Stomach smooth muscle (tissue), 2 donors: Measurements from ENCODE around the gene EPN3.

Experiments
- H3K27ac ChIP-seq: one replicate; pipeline ENCODE4 v1.7.0; 2013; ENCODE audit warnings: mild to moderate bottlenecking, low read length, inconsistent platforms
- H3K27me3 ChIP-seq, 2 donors: one replicate each; pipeline ENCODE4 v1.7.0; 2013; ENCODE audit warnings: low read length in 2 of 2; ENCODE audit not compliant: insufficient read depth in 2 of 2, control insufficient read depth in 1 of 2
- H3K36me3 ChIP-seq, 2 donors: one replicate each; pipeline ENCODE4 v1.7.0; 2013; ENCODE audit warnings: low read length in 2 of 2; ENCODE audit not compliant: control insufficient read depth in 2 of 2, insufficient read depth in 2 of 2
- H3K4me1 ChIP-seq: one replicate; pipeline ENCODE4 v1.7.0; 2013; ENCODE audit warnings: low read length; ENCODE audit not compliant: control insufficient read depth, insufficient read depth
- H3K4me3 ChIP-seq, 2 donors: one replicate each; pipeline ENCODE4 v1.7.0; 2013; ENCODE audit warnings: low read length in 2 of 2
- H3K9ac ChIP-seq, 2 donors: one replicate each; pipeline ENCODE4 v1.7.0; 2013; ENCODE audit warnings: low read length in 2 of 2, mild to moderate bottlenecking in 1 of 2
- H3K9me3 ChIP-seq, 2 donors: one replicate each; pipeline ENCODE4 v1.7.0; 2013; ENCODE audit warnings: low read length in 2 of 2; ENCODE audit not compliant: control insufficient read depth in 2 of 2
- donor health status: healthy.
- donor health status: Pancreatic carcinoma.

EPN3 gene

DNA sequence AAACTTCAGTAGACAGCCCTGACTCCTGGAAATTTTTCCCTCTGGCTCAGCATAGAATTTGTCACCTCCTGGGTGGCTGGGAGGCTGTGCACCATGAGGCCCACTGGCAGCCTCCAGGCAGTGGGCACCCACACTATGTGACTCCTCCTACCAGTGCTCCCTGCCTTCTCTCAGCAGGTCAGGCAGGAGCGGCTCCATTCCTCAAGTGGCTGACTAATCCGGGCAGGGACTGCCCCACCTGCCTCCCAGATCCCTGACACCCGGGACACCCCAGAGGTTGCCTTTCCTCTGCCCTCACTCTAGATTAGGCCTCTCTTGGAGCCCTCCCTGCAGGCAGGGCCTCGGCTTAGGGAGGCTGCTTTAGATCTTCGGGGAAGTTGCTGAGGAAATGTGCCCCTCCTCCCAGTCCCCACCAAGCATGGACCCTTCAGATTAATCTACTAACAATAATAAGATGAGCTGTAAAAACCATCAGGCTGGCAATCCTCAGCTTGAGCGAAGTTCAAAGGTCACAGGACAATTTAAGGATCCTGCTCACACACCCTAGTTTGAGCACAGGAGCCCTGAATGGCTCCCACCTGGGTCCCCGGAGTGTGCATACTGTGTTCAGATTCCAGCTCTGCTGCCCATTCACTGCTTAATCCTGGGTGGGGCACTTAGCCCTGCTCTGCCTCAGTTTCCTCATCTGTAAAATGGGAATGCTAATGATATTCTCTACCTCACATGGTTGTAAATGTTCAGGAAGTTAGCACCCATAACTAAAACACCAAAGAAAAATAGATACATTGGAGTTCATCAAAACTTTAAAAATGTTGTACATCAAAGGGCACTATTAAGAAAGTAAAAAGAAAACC is 34.3 kb upstream of the EPN3 start:
- H3K9me3 ChIP-seq: no peaks in the 10 kb centered on the region
- H3K4me1 ChIP-seq: no peaks in the 10 kb centered on the region
- H3K4me3 ChIP-seq: no peak overlapping the region
- no peak overlapping the region for H3K27ac ChIP-seq
- no peak overlapping the region for H3K9ac ChIP-seq
- no peaks in the 10 kb centered on the region for H3K27me3 ChIP-seq
- no peaks in the 10 kb centered on the region for H3K36me3 ChIP-seq

DNA sequence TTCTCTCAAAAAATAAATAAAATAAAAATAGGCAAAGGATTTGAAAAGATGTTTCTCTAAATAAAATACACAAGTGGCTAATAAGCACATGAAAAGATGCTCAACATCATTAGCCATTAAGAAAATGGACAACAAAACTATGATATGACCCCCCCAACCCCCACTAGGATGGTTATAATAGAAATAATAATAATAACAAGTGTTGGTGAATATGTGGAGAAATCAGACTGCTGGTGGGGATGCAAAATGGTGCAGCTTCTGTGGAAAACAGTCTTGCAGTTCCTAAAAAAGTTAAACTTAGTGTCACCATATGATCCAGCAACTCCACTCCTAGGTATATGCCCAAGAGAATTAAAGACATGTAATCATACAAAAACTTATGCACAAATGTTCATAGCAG is 33.3 kb upstream of the EPN3 start:
- Histone ChIP-seq H3K9me3 (no peaks in the 10 kb centered on the region), H3K36me3 (no peaks in the 10 kb centered on the region), H3K27me3 (no peaks in the 10 kb centered on the region), H3K4me1 (no peaks in the 10 kb centered on the region), H3K27ac (no peak overlapping the region), H3K9ac (no peak overlapping the region), H3K4me3 (no peak overlapping the region)

DNA sequence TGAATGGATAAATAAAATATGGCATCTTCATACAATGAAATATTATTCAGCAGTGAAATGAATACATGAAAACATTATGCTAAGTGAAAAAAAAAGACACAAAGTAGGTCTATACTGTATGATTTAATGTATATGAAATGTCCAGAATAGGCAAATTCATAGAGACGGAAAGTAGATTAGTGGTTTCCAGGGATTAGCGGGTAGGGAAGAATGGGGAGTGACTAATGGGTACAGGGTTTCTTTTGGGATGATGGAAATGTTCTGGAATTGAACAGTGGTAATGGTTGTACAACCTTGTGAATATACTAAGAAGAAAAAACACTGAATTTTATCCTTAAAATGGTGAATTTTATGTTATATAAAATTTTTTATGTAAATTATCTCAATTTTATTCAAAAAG is 32.8 kb upstream of the EPN3 start:
- no peaks in the 10 kb centered on the region for H3K36me3 ChIP-seq
- H3K9me3 ChIP-seq: no peaks in the 10 kb centered on the region
- H3K9ac ChIP-seq: no peak overlapping the region
- H3K27me3 ChIP-seq: no peaks in the 10 kb centered on the region
- no peak overlapping the region for H3K4me3 ChIP-seq
- H3K27ac ChIP-seq: no peak overlapping the region
- no peaks in the 10 kb centered on the region for H3K4me1 ChIP-seq

DNA sequence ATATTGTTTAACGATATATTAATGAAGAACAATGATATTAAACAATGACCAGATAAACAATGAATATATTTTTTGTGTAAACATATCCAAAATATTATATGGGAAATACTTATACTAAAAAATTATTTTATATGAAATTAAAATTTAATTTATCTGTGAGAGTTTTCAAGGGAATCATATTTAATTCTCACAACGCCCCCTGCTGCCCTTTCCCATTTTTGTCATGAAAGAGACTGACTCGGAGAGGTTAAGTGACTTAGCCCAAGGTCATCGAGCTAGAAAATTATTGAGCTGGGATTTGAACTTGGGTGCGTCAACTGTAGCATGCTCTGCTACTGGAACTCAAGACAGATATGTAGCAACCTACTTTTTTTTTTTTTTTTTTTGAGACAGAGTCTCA is 31.5 kb upstream of the EPN3 start:
- no peak overlapping the region for H3K27ac ChIP-seq
- no peaks in the 10 kb centered on the region for H3K9me3 ChIP-seq
- H3K27me3 ChIP-seq: no peaks in the 10 kb centered on the region
- H3K36me3 ChIP-seq: no peaks in the 10 kb centered on the region
- no peak overlapping the region for H3K9ac ChIP-seq
- H3K4me3 ChIP-seq: no peak overlapping the region
- H3K4me1 ChIP-seq: no peaks in the 10 kb centered on the region

DNA sequence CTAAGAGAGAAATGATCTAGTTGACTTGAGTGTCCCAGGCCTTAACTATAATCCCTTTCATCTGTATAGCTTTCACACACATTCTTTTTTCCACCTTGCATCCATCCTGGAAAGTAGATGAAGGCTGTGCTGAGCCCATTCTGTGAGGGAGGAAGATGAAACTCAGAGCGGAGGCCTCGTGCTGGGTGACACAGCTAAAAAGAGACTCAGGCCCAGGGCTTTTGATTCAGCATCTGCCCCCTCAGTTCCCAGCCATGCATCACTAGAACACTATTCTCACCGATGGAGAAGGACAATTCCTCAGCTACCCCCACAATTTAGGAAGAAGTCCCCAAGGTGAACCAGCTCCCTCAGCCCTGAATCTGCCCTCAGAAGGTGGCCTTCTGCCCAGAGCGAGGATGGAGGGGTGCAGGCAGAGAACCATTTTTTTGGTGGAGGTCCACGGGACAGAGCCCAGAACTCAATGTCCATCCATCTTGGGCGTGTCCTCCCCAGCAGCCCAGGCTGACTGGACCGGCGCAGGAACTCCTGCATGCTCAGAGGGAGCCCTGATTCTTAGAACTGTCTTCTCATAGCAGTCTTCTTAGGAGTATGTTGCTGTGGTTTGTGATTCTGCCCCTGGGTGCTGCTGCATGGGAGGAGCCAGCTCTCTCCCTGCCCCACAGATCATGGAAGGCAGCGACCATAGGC is 30.1 kb upstream of the EPN3 start:
- no peak overlapping the region for H3K9ac ChIP-seq
- H3K9me3 ChIP-seq: no peaks in the 10 kb centered on the region
- no peaks in the 10 kb centered on the region for H3K4me1 ChIP-seq
- H3K36me3 ChIP-seq: no peaks in the 10 kb centered on the region
- no peak overlapping the region for H3K4me3 ChIP-seq
- H3K27me3 ChIP-seq: peaks cover 0 to 2% of the 10 kb centered on the region in 2 donors
- no peak overlapping the region for H3K27ac ChIP-seq

DNA sequence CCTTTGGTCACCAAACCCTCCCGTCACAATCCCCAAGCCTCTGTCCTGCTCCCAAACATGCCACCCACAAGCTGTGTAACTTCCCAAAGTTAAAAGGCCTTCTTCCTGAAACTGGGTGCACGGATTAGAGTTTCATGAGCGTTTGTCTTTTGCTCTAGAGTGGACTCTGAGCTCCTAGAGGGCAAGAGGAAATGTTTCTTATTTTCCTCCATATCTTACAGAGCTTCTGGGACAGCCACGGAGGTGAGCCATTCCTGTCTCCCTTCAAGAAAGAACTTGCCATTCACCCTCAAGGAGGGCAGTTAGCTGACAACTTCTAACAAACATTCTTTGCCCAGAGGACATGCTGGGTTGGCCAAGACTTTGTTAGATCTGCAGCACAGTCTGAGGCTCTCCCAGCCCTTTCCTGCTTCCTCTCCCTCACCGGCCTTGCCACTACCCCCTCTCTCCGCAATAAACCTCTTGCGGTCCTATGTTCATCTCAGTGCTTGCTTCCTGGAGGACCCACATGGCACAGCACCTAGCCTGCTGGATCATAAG is 26.9 kb upstream of the EPN3 start:
- no peak overlapping the region for H3K4me3 ChIP-seq
- H3K9ac ChIP-seq: no peak overlapping the region
- peaks cover 0 to 2% of the 10 kb centered on the region in 2 donors for H3K27me3 ChIP-seq
- no peak overlapping the region for H3K27ac ChIP-seq
- peaks cover 7% of the 10 kb centered on the region for H3K4me1 ChIP-seq
- no peaks in the 10 kb centered on the region for H3K9me3 ChIP-seq
- no peaks in the 10 kb centered on the region for H3K36me3 ChIP-seq

DNA sequence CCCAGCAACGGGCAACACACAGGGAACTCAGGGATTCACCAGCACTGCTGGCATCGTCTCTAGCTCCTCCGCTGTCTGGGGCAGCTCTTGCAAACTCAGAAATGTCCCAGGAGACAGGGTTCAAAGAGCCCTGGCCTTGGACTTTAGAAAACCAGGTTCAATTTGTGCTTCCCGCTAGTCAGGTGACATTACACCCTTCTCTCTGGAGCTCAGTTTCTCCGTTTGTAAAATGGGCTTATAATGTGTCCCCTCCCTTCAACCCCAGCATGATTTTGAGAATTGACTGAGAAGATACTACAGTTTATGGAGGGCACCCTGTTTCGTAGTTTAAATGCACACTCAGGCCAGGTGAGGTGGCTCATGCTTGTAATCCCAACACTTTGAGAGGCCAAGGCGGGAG is 26.2 kb upstream of the EPN3 start:
- Histone ChIP-seq H3K9me3 (no peaks in the 10 kb centered on the region), H3K4me1 (peaks cover 7% of the 10 kb centered on the region), H3K27me3 (peaks cover 0 to 2% of the 10 kb centered on the region in 2 donors), H3K4me3 (no peak overlapping the region), H3K27ac (no peak overlapping the region), H3K9ac (no peak overlapping the region), H3K36me3 (no peaks in the 10 kb centered on the region)

DNA sequence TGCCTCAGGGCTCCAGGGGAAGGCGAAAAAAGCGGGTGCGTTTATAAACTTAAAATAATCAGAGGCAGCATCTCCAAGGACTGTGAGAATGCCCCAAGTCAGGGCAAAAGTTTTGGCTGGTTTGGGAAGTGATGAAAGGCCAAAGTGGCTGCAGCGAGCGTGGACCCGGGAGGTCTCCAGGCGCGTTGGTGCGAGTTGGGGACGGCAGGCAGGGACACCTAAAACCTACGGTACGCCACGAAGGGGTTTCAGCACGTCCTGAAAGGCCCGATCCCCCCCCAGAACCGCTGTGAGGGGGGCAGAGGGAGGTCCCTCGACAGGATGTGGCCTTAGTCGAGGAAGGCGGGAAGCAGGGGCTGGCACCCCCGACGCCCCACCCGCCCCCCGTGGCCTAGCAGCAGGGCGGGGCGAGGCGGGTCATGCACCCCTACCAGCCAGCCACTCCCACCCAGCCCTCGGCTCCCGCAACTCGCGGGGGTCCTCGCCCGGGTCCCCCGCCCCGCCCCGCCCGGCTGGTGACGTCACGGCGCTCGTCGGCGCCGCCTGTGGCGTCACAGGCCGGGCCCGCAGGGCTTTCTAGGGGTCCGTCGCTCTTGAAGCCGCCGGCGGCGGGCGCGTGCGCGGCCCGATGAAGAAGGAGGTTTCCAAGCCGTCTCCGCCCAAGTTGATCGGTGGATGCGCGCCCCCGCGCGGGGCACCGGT is 24.5 kb upstream of the EPN3 start, which contains the start of gene MYCBPAP:
TSS of gene MYCBPAP (plus strand) at position 569 of the 702 bp plus-strand sequence. CDS start 236 bp downstream, outside the sequence.
- Histone ChIP-seq H3K9me3 (no peaks in the 10 kb centered on the region), H3K36me3 (no peaks in the 10 kb centered on the region), H3K27ac (no peak within 1 kb of the TSS), H3K9ac (peak within 1 kb of the TSS; percentile 62 to 77), H3K4me1 (peaks cover 7% of the 10 kb centered on the region), H3K27me3 (peaks cover 0 to 2% of the 10 kb centered on the region in 2 donors), H3K4me3 (peak within 1 kb of the TSS; percentile 73)

DNA sequence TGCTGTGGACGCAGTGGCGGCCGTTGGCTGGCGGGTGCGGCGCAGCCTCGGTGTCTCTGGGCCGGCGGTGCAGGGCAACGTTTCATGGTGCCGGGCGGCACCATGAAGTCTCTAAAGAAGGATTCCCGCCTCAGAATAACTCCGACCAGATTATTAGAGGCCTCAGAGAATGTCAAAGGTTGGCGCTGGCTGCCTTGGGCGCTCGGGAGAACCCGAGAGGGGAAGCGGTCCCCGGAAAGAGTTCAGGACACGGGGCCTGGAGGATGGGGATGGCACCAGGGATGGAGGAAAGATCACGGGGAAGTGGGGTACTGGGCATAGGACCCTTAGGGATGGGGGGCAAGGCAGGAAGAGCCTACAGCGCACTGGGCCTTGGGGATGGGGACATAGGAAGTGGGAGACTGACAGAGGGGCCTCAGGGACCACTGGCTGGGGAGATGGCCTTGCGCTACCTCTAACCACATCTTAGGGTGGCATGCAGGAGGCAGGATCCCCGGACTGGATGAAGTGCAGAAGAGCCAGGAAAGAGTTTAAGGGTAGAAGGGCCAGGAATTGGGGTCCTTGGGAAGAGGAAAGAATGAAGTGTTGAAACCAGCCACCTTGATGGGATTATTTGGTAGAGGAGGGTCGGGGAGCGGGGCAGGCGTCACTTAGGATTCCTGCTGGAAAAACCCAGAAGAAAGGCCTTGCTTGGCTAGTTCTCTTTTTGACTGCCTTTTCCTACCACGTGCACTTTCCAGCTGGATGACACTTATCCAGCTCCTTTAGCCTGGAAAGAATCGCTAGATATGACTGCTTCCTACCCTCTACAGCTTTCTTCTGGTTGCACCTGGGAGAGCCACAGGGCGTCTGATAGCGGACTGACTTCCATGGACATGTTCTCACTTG is 23.7 kb upstream of the EPN3 start:
- H3K9ac ChIP-seq: peak overlapping the region; percentile 62 to 77
- H3K36me3 ChIP-seq: no peaks in the 10 kb centered on the region
- peaks cover 7% of the 10 kb centered on the region for H3K4me1 ChIP-seq
- no peaks in the 10 kb centered on the region for H3K9me3 ChIP-seq
- peaks cover 0 to 2% of the 10 kb centered on the region in 2 donors for H3K27me3 ChIP-seq
- peak overlapping the region; percentile 73 for H3K4me3 ChIP-seq
- no peak overlapping the region for H3K27ac ChIP-seq

DNA sequence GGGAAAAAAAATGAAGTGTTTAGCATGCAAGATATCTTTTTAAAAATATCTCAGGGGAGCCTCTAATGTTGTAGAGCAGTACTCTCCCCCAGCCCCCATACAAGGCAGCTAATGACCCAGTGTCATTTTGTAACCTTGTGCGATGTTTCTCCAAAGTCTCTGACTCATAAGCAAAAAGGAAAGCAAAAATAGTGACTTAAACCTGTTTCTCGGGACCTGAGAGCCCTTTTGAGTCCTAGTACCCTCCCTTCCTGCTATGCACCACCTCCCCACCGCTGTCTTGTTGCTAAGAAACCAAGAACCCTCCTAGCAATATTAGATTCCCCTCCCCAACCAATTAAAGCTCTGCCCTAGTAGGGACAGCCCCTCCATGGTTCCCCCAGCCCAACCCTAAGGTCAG is 21.5 kb upstream of the EPN3 start:
- H3K27ac ChIP-seq: no peak overlapping the region
- H3K27me3 ChIP-seq: peaks cover 0 to 2% of the 10 kb centered on the region in 2 donors
- H3K9ac ChIP-seq: no peak overlapping the region
- H3K9me3 ChIP-seq: no peaks in the 10 kb centered on the region
- no peak overlapping the region for H3K4me3 ChIP-seq
- H3K4me1 ChIP-seq: peaks cover 7% of the 10 kb centered on the region
- no peaks in the 10 kb centered on the region for H3K36me3 ChIP-seq
